Medulla oblongata (tissue), 1 donor: ENCODE data around the gene XRN1.
"Not testable (repeated sequence)": the region's sequence is repeated elsewhere in the genome, so short reads cannot be mapped to it uniquely, and the experiment has no call there.

ENCODE experiments used
- DNase-seq: peaks from one replicate; pipeline ENCODE4 v3.0.0-alpha.2; 2015; ENCODE audit errors: extremely low spot score

XRN1 gene

GRCh38 chr3:142438096-142438495 lies 9.7 kb downstream of the XRN1 start:
- not testable (repeated sequence) for DNase-seq

DNA sequence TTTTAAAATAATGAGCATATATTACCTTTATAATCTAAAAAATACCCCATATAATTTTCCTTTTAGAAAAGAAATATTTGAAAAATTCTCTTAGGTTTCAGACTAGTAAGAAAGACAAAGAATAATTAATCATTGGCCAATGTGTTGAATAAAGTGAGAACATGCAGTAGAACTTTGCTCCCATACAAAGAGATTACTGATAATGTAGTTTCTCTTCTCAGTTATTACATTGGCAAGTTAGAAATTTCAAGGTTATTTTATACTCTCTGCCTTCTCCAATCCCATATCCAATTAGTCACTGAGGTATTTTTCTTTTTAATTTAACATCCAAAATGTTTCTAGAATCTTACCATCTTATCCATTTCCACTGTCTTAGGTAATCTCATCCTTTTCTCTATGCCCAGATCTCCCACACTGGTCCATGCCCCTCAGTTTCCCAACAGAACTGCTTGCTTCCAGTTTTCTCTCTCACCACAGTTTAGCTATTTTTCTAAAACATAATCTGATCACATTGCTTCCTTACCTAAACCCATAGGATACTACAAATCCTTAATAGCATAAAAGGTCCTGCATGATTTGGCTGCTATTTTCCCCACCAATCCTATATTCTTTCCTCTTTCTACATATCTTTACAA lies 10.8 kb downstream of the XRN1 start:
- DNase-seq: no peak

DNA sequence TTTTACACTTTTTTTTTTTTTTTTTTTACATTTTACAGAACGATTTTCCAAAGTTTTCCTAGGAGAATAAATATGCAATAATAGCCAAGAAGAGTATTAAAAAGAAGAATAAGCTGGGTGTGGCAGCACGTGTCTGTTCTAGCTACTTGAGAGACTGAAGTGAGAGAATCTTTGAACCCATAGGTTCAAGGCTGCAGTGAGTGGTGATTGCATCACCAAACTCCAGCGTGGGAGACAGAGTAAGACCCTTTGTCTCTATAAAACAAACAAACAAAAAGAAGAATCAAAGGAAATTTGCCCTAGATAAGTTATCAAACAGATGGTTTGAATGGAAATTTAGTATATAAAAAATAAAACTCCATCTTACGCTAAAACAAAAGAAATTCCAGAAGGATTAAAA lies 13.3 kb downstream of the XRN1 start:
- DNase-seq: no peak

DNA sequence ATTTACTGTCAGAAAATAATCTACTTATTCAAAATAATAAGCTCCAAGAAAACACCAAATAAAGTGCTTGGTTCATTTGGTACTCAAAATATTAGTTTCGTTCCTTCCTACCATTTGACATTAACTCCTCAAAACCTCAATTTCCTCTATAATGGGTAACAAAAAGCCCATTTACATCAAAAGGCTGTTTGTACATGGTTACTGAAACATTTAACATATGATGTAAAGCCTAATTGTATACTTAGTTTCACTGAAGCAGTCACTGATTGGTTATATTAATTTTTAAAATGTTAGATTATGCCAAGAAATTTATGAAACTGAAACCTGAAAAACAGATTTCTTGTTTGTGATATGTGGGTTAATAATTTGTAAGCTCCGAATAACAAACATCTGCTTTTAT lies 14.7 kb downstream of the XRN1 start:
- DNase-seq: no peak

GRCh38 chr3:142429582-142429981 lies 18.3 kb downstream of the XRN1 start:
- DNase-seq: no peak

DNA sequence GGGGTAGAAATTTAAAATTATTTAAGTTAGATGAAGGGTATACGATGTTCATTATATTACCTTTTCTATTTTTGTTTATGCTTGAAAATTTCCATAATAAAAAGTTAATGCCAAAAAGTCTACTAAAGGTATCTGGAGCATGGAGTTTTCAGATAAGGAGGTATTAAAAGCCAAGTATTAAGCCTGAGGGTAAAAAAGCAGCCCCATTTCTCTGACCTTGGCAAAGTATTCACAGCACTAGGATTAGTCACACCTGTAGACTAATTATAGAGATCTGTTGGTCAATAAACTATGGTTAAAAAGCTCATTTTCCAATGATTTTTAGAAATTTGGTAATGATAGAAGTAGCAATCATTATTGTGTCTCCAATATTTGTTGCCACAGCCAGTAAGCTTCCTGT lies 23.1 kb downstream of the XRN1 start:
- no peak for DNase-seq

- DNase-seq: no peak
These were observed 28.8 kb downstream of the XRN1 start for GRCh38 chr3:142418926-142419592.

DNA sequence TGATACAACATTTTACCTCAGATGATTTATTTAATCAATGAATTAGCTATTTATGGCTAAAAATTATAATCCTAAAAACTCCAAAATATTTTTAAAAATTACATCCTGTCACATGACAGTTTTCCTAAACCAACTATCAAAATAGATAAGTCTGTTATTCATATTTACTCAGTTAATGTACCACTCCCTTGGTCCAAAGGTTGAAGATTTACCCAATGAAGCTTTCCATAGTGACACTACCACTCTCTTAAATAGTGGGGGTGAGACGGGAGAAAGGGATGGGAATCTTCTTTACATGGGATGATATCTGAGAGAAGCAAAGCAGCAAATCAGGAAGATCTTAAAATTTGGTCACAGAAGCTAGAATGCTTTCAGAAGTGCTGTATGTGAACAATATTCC lies 30.5 kb downstream of the XRN1 start:
- no peak for DNase-seq

GRCh38 chr3:142400537-142400936 lies 47.3 kb downstream of the XRN1 start:
- DNase-seq: not testable (repeated sequence)

DNA sequence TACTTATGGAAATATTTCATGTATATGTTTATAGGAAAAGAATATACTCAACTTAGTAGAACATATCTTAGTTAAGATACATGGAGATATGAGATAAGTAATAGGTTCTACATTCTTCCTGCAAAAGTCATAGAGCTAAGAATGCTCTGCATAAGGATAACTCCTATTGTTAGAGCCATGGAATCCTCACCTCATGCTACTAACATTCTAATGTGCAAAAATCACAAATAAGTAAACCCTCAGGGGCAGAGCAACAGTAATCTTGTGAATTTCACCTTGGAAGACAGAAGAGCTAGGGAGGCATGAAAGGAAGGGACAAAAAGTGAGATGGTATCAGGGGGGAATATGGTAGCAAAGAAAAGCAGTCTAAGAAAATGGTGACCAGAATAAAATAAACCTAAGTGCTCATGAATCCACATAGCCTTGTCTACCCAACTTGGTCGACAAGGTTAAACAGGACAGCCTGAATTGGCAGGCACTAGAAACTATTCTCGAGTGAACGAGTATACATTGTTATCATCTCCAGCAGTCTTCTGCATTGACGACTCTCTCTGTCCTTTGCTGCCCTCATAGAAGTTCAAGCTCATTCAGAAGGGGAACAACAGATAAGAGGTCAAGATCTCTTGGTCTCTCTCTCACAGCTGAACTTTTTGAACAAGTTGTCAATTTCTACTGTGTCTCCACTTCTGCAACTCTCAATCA lies 52.8 kb downstream of the XRN1 start:
- no peak for DNase-seq

- no peak for DNase-seq
These were observed 62.8 kb downstream of the XRN1 start for GRCh38 chr3:142385078-142385477.

GRCh38 chr3:142374687-142375086 lies 73.2 kb downstream of the XRN1 start:
- no peak for DNase-seq

DNA sequence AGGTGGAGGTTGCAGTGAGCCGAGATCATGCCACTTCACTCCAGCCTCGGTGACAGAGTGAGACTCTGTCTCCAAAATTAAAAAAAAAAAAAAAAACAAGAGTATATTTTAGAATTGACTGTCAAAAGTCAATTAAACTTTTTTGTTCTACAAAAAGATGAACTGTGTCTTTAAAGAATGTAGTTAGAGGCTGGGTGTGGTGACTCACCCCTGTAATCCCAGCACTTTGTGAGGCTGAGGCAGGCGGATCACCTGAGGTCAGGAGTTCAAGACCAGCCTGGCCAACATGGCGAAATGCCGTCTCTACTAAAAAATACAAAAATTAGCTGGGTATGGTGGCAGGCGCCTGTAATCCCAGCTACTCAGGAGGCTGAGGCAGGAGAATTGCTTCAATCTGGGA lies 78.3 kb downstream of the XRN1 start:
- not testable (repeated sequence) for DNase-seq

- DNase-seq: no peak
These were observed 81.4 kb downstream of the XRN1 start for GRCh38 chr3:142366434-142366833.

- no peak for DNase-seq
These were observed 83.8 kb downstream of the XRN1 start for GRCh38 chr3:142363936-142364467.

GRCh38 chr3:142363433-142363832 lies 84.4 kb downstream of the XRN1 start:
- not testable (repeated sequence) for DNase-seq

- no peak for DNase-seq
These were observed 88.5 kb downstream of the XRN1 start for GRCh38 chr3:142359367-142359766.

DNA sequence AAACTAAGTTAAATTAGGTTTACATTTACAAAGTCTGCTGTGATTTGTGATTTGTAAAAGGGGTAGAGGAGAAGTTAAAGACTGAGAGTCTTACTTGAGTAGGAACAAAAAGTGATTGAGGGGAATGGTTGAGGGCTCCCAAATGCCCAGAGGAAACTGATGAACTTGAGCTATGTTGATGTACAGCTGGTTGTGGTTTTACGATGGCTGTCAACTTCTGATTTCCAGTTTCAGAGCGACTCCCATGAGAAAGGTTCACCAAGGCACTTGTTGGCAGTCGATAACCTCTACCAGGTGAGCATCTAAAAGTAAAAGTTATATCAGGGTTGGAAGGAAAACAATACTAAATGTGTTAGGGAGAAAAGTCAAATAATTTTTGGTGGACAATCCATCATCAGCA lies 91.0 kb downstream of the XRN1 start:
- DNase-seq: no peak

DNA sequence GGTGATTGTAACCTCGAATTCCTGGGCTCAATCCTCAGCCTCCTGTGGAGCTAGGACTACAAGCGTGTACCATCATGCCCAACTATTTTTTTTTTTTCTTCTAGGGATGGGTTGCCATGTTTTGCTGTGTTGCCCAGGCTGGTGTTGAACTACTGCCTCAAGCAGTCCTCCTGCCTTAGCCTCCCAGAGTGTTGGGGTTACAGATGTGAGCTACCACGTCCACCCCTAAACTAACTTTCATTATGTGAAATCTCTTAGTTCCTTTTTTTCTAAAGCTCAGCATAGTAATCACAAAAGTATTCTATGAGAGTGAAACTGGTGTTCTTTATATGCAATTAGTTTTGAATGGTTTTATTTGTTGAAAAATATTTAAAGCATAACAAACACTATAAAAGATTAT lies 92.1 kb downstream of the XRN1 start:
- DNase-seq: no peak

GRCh38 chr3:142354076-142354475 lies 93.8 kb downstream of the XRN1 start:
- DNase-seq: no peak

DNA sequence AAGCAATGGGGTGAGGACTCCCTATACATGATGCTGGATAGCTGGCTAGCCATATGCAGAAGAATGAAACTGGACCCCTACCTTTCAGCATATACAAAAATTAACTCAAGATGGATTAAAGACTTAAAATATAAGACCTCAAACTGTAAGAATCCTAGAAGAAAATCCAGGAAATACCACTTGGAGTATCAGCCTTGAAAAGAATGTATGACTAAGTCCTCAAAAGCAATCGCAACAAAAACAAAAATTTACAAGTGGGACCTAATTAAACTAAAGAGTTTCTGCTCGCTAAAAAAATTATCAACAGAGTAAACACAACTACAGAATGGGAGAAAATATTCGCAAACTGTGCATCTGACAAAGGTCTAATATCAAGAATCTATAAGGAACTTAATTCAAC lies 94.3 kb downstream of the XRN1 start:
- DNase-seq: no peak

- DNase-seq: not testable (repeated sequence)
These were observed 95.1 kb downstream of the XRN1 start for GRCh38 chr3:142352698-142353097.

DNA sequence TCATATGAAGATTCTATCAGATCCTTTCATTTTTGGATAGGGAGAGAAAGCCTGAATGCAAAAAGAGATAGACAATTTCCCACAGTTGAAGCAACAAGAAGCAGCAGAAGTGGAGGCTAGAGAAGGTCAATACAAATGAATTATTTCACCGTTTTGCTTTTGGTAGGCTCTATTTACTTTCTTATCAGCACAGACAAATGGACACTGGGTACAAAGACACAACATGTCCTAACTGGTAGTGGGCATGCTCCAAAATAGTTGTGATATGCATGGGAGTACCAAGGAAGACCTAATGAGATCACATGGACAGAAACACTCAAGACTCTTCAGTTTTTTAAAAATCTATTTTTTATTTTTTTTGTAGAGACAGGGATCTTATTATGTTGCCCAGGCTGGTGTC lies 99.4 kb downstream of the XRN1 start:
- DNase-seq: no peak
